22Rv1 (cell line): ENCODE data around the gene SAMD4A.

Source experiments
- CTCF ChIP-seq: fragments of 450-650 bp; IDR thresholded peaks from 2 replicates; pipeline ENCODE4 v1.5.1; 2017; ENCODE audit warnings: mild to moderate bottlenecking
- ZFX ChIP-seq: fragments of 450-650 bp; IDR thresholded peaks from 2 replicates; pipeline ENCODE4 v1.6.1; 2017; ENCODE audit warnings: antibody characterized with exemption, borderline replicate concordance

- TF ChIP-seq CTCF, result no peak
- TF ChIP-seq ZFX, result no peak
These were observed 262.7 kb downstream of the SAMD4A start for GRCh38 chr14:54829486-54830224.
